Ecto neural progenitor cell (in vitro differentiated cells): ENCODE measurements around the gene SPOCK1.
"Not testable (repeated sequence)": the region's sequence is repeated elsewhere in the genome, so short reads cannot be mapped to it uniquely, and the experiment has no call there.

ENCODE experiments used
- DNase-seq: peaks from one replicate; pipeline ENCODE4 v3.0.0-alpha.2; 2018; ENCODE audit warnings: low spot score

Gene SPOCK1

DNA sequence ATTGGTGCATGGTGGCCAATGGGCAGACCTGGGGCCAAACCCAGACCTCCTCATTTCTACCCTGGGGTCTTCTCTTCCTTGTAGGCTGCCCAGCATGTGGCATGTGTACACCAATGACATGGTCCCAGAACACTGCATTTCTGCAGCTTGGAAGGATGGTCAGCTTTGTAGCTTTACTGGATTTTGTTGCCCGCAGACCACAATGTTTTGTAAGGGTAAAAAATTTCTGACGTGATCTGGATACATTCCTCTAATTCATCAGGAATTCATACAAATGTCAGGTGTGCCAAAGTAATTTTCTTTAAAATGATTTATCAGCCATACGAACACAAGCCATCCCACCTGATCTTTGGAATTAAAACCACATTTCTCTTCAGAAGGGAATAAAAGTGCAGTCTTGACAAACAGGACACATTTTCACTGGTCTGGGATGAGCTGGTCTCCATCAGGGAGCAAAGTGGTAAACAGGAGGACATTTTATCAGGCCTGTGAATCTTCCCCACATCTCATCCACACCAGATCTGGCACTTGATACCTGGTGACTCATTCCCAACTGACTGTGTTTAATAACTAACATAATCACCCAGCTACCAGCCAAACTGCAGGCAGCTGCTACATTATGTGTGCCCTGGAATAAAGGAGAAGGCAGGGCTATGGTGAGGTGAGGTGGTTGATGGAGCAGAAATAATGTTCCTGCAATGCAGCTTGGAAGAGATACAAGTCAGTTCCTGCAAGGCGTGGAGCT is 103.9 kb downstream of the SPOCK1 start:
- no peak for DNase-seq

DNA sequence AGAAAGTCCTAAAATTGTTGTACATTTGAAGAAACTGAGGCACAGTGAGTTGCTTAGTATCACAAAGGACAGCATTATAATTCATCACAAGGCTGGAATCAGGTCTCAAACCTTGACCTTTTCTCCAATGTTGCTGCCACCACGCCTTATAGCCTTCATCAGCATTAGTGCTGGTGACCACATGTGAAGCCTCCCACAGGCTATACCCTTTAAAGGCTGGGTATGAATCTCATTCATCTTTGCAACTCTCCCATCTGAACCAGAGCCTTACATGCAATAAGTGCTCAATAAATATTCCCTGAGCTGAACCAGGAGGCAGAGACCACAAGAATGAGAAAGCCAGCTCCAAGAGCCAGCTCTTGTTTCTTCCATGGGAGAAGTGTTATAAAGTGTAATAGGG is 104.7 kb downstream of the SPOCK1 start:
- no peak for DNase-seq

DNA sequence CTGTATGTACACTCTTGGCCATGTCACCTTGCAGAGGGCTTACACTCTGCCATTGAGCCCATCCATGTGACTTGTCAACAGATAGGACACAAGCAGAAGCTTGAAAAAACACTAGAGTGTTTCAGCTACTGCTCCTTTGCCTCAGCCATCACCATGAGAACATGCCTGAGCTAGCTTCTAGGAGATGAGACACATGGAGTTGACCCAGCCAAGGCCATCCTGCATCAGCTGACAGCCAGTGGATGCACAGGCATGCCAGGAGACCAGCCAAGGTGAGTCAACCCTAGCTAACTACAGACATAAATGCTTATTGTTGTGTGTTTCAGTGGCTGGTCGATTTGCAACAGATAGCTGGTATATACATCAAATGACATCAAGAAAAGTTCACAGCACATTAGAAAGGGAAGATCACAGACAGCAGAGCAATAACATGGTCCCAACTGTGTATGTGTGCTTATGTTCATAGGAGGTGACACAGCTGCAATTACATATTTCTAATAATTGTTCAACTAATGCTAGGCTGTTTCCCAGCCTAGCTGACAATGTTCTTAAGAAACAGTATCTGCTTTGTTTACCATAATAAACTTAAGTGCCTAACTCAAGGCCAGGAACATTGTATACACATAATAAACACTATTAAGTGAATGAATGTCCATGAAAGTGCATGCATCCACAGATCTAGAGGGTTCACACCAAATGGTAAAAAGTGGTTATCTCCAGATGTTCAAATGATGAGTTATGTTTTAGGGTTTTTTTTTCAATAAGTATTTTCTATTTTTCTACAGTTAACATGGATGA is 105.7 kb downstream of the SPOCK1 start:
- no peak for DNase-seq

GRCh38 chr5:137392261-137392660 is 106.9 kb downstream of the SPOCK1 start:
- no peak for DNase-seq

DNA sequence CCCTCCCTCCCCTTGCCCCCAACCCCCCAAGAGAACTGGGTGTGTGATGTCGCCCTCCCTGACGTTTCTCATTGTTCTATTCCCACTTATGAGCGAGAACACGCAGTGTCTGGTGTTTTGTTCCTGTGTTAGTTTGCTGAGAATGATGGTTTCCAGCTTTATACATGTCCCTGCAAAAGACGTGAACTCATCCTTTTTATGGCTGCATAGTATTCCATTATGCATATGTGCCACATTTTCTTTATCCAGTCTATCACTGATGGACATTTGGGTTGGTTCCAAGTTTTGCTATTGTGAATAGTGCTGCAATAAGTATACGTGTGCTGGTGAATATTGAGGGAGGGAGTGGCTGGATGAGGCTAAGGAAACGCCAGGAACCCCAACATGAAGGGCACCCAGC is 108.1 kb downstream of the SPOCK1 start:
- DNase-seq: not testable (repeated sequence)

DNA sequence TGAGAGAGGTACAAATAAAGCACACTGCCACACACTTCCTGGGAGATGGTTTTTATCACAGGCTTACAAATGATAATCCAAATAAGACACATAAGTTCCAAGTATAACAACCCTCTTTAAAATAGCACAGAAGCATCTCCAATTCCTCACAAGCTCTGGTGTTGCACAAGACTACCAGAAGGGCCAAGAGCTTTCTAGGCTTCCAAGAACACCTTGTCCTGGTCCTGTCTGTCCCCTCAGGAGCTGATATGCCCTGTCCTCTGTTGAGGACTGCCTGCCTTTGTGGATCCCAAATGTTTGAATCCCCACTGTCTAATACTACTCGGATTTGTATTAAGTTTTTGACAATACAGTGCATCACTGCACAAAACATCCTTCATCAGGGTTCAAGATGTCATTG is 110.1 kb downstream of the SPOCK1 start:
- no peak for DNase-seq

- no peak for DNase-seq
Measured at GRCh38 chr5:137385064-137385463, 114.1 kb downstream of the SPOCK1 start.

DNA sequence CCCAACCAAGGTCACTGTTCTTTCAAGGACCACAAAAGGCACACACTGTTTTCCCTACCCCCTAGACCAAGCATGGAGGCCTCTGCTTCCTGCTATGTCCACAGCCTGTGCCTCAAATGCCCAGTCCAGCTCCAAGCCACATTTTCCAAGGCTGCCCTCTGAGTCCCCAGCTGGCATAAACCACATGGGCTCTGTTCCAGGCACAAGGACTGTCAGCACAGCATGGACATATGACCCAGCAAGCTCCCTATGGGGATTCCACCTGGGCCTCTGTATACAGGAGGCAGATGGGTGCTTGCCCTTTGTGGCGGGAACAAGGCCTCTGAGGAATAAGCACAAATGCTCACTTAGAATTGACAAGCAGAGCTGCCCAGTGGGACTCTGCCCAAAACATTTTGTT is 115.2 kb downstream of the SPOCK1 start:
- no peak for DNase-seq

- DNase-seq: no peak
Measured at GRCh38 chr5:137381555-137381954, 117.6 kb downstream of the SPOCK1 start.

GRCh38 chr5:137379555-137380286 is 119.4 kb downstream of the SPOCK1 start:
- DNase-seq: no peak

DNA sequence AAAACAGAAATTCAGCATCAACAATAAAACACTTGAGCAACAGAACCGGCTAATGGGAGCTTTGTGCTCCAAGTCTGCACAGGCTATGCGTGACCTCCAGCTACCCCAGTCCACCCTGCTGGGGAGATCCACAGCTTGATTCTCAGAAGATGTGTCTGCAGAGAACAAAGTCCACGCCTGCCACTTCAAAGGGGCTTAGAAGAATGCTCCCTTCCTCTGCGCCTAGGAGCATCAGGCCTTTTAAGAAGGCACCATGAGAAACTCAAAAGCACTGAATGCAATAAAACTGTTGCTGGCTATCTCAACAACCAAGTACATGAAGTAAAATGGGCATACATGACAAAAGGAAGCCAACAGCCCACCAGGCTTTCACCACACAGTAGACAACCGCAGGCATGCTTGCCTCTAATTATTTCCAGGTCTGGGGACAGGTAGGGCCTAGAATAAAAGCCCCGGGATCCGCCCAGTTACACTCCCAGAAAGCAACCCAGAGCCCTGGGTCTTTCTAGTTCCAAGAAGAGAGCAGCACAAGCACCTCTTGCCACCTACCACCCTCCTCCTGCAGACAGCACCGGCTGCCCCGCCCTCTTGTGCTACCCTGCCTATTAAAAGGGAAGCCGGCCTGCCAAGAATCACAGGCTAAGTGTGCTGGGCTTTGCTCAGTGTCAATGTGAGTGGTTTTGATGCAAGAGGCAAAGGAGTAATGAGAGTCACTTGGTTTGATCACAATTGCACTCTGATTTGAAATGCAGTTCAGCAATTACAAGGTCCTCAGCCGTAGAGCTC is 123.2 kb downstream of the SPOCK1 start:
- DNase-seq: no peak

GRCh38 chr5:137374110-137374714 is 124.9 kb downstream of the SPOCK1 start:
- no peak for DNase-seq

- no peak for DNase-seq
Measured at GRCh38 chr5:137372773-137373160, 126.4 kb downstream of the SPOCK1 start.

GRCh38 chr5:137372016-137372772 is 126.9 kb downstream of the SPOCK1 start:
- DNase-seq: no peak

DNA sequence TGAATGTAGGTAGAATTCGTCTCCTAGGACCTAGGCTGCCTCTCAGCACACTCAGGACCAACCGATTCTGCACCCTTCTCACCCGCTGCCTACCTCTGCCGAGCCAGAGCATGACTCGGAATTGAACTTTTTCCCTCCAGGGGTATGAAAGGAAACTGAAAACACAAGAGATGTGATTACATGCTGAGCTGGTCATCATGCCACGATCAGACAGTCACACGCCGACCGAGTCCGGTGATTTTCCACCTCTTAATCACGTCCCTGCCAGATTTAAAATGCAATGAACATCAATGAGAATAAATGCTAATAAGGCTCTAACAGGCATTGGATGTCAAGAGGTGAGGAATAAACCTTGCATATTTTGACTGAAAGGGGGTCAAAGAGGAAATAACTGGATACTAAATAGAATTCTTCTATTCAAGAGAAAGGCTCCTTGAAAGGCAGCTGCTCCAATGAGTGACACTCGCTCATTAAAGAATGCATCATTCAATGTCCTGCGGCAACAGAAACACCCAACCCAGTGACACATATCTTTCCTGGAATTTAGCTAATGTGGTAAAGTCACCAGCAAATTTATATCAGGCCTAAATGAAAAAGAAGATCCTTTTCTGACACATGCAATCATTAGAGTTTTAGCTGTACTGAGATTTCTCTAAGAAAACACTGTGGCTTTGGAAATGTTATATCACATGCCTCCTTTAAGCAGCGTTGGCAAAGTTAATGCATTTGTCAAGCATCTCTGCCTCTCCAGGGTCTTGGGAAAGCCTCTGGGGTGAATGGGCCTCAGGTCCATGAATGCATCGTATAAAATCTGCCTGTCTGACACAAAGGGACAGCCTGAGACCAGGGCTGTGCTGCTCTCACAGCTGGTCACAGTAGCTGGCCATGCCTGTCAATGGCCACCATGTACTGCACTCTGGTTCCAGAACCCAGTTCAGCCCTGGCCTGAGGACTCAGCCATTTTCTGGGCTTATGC is 128.7 kb downstream of the SPOCK1 start:
- no peak for DNase-seq

GRCh38 chr5:137368651-137369050 is 130.5 kb downstream of the SPOCK1 start:
- DNase-seq: no peak

DNA sequence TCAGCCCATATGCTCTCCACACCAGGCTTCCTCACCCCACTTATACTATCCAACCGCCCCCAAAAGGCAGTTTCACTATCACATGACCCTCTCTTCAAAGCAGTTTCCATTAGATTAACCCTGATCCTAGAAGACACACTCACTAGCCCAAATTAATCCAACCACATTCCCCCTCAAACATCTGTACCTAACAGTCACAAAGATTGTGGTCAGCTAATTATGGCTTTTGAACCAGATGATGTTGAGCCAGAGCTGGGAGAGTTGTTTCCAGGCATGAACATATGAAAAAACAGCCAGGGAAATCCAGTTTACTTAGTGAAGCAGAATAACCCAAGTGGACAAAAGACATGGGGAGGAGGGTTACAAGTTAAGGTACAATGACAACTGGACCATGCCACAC is 131.2 kb downstream of the SPOCK1 start:
- DNase-seq: no peak

DNA sequence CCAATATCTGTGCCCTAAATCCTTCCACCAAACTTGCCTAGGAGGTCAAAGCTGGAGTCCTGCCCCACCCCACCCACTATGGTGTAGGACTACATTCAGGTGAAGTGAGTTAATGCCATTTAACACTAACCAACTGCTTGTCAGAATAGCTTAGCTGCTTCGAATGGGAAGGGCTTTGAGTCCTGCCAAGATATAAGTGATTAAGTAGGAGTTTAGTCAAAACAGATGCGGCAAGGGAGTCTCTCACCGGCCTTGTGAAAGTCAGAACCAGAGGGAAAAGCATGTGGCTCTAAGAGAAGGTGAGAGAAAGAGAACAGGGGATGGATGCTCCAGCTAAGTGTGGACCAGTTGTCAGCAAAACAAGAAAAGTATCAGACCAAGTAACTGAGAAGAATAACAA is 132.6 kb downstream of the SPOCK1 start:
- DNase-seq: no peak

DNA sequence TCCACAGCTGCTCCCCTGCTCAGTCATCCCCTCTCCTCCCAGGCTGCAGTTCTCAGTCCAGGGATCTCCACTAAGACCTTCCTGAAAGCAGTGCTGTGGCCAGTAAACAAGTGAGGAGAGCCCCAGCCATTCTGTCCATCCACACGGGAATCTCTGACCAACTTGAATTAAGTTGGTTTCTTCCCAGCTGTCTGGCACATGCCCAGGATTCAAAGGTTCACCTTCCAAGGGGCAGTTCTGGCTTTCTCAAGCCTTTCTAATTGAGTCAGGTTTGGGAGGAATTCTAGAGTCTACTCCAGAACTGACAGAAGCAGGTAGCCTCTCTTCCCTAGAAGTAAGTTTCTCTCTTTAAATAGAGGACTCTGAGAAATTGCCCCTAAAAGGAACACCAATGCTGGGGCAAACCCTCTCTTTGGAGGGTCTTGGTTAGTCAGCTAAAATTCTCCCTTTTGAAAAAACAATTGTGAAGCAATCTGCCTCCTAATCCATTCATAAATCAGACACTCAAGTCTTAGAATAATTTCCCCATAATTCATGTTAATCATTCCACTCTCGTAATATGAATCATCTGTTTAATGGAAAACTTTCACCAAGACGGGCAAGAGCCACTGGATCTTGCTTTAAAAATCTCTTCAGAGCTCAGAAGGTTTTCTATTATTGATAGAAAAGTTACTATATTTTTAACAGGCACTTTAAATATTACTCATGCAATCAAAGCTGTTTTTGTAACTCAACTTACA is 133.8 kb downstream of the SPOCK1 start:
- no peak for DNase-seq
